H1 (cell line): ENCODE measurements around the gene SLC24A3. TPM values are rescaled to one million over a fixed set of nuclear protein-coding genes. Genes with fewer than 3 reads are reported as not detected.

ENCODE experiments used
- CTCF ChIA-PET: fragments of 300-600 bp; sonication (Branson Sonifier 250); formaldehyde crosslinking; loops from one replicate; lab custom pipeline; 2021; ENCODE audit not compliant: partially characterized antibody; lab: Charles Lee
- POLR2A ChIA-PET: fragments of 300-600 bp; sonication (Branson Sonifier 250); formaldehyde crosslinking; loops from one replicate; lab custom pipeline; 2021; ENCODE audit warnings: inconsistent platforms; ENCODE audit not compliant: partially characterized antibody; lab: Charles Lee
- DNase-seq, 2 experiments: peaks; one replicate each; pipeline versions ENCODE4 v3.0.0 to v3.0.0-alpha.2; 2010 to 2022; ENCODE audit warnings: low spot score in 2 of 2, low read depth in 1 of 2, mixed read lengths in 1 of 2
- FAIRE-seq: peaks from 2 replicates; lab custom pipeline; 2011; peaks lifted over from hg19 to GRCh38; lab: Jason Lieb, UNC
- H2AFZ ChIP-seq: 2 replicates; pipeline ENCODE4 v1.8.1; 2012; ENCODE audit warnings: low read length, inconsistent platforms
- H2AK5ac ChIP-seq: 2 replicates; pipeline ENCODE4 v1.6.1; 2013; ENCODE audit warnings: low read depth, low read length
- H2BK120ac ChIP-seq: replicated peaks from 2 replicates; pipeline ENCODE3; 2013; ENCODE audit warnings: low read depth, low read length, inconsistent platforms
- H2BK12ac ChIP-seq: 2 replicates; pipeline ENCODE4 v1.6.1; 2013; ENCODE audit warnings: low read depth, low read length
- H2BK15ac ChIP-seq: 2 replicates; pipeline ENCODE4 v1.6.1; 2013; ENCODE audit warnings: low read length
- H2BK20ac ChIP-seq: 2 replicates; pipeline ENCODE4 v1.6.1; 2013; ENCODE audit warnings: low read length
- H2BK5ac ChIP-seq: 2 replicates; pipeline ENCODE4 v1.6.1; 2013; ENCODE audit warnings: low read depth, low read length
- H3K14ac ChIP-seq: 2 replicates; pipeline ENCODE4 v1.6.1; 2013; ENCODE audit warnings: inconsistent platforms; ENCODE audit not compliant: insufficient read length
- H3K18ac ChIP-seq: 2 replicates; pipeline ENCODE4 v1.6.1; 2013; ENCODE audit warnings: low read length; ENCODE audit errors: extremely low read depth
- H3K23ac ChIP-seq: 2 replicates; pipeline ENCODE4 v1.6.1; 2013; ENCODE audit warnings: inconsistent platforms; ENCODE audit not compliant: insufficient read length
- H3K23me2 ChIP-seq: 2 replicates; pipeline ENCODE4 v1.6.1; 2013; ENCODE audit warnings: low read depth, low read length
- H3K27ac ChIP-seq: 2 replicates; pipeline ENCODE4 v1.6.1; 2011; ENCODE audit warnings: low read depth, low read length, inconsistent platforms
- H3K27me3 ChIP-seq, 4 experiments: replicated peaks in 1 of 4; 1 replicate in 1 of 4; 2 replicates in 3 of 4; pipeline versions ENCODE4 v1.6.1 to v1.8.1; 2011 to 2013; ENCODE audit warnings: low read length in 3 of 4, mild to moderate bottlenecking in 3 of 4, inconsistent platforms in 2 of 4, mixed read lengths in 2 of 4, moderate library complexity in 1 of 4; ENCODE audit not compliant: control insufficient read depth in 3 of 4, insufficient read depth in 3 of 4; ENCODE audit errors: extremely low read depth in 1 of 4
- H3K36me3 ChIP-seq, 4 experiments: 2 replicates each; pipeline versions ENCODE4 v1.6.1 to v1.8.1; 2011 to 2013; ENCODE audit warnings: mild to moderate bottlenecking in 4 of 4, low read length in 3 of 4, moderate library complexity in 2 of 4, control low read depth in 1 of 4, inconsistent platforms in 1 of 4; ENCODE audit not compliant: insufficient read depth in 4 of 4, control insufficient read depth in 2 of 4
- H3K4ac ChIP-seq: replicated peaks from 2 replicates; pipeline ENCODE3; 2013; ENCODE audit warnings: low read length, low read depth, mixed read lengths, inconsistent platforms; ENCODE audit not compliant: insufficient read length
- H3K4me1 ChIP-seq, 4 experiments: replicated peaks in 1 of 4; 1 replicate in 1 of 4; 2 replicates in 3 of 4; pipeline versions ENCODE4 v1.6.1 to v1.8.1; 2011 to 2013; ENCODE audit warnings: low read length in 3 of 4, inconsistent platforms in 2 of 4, mixed read lengths in 1 of 4; ENCODE audit not compliant: insufficient read depth in 4 of 4, control insufficient read depth in 3 of 4
- H3K4me2 ChIP-seq, 2 experiments: 2 replicates each; pipeline versions ENCODE4 v1.6.1 to v1.8.1; 2011 to 2013; ENCODE audit warnings: low read depth in 2 of 2, low read length in 2 of 2, control low read depth in 1 of 2, inconsistent platforms in 1 of 2, mild to moderate bottlenecking in 1 of 2; ENCODE audit not compliant: insufficient read depth in 1 of 2
- H3K4me3 ChIP-seq, 4 experiments: fragments of 200-600, 300-600 bp in 1 of 4; sonication (generic), shearing (Covaris generic), sonication (Bioruptor Twin) in 1 of 4; 2 replicates each; pipeline versions ENCODE4 v1.5.1 to v1.8.1; 2011 to 2016; ENCODE audit warnings: low read length in 4 of 4, low read depth in 3 of 4, control low read depth in 2 of 4, inconsistent platforms in 2 of 4, mild to moderate bottlenecking in 2 of 4, mixed read lengths in 1 of 4, moderate library complexity in 1 of 4; ENCODE audit not compliant: insufficient read depth in 2 of 4; ENCODE audit errors: extremely low read depth in 1 of 4
- H3K56ac ChIP-seq: replicated peaks from 2 replicates; pipeline ENCODE3; 2013; ENCODE audit warnings: low read depth, mild to moderate bottlenecking, mixed read lengths, low read length, inconsistent platforms; ENCODE audit not compliant: insufficient read length
- H3K79me1 ChIP-seq: 2 replicates; pipeline ENCODE4 v1.6.1; 2013; ENCODE audit warnings: low read depth, low read length, control low read depth
- H3K79me2 ChIP-seq, 2 experiments: 2 replicates each; pipeline versions ENCODE4 v1.6.1 to v1.8.1; 2012 to 2013; ENCODE audit warnings: low read length in 2 of 2, mild to moderate bottlenecking in 2 of 2, inconsistent platforms in 1 of 2; ENCODE audit not compliant: insufficient read depth in 2 of 2, control insufficient read depth in 1 of 2
- H3K9ac ChIP-seq, 4 experiments: replicated peaks in 1 of 4; 1 replicate in 1 of 4; 2 replicates in 3 of 4; pipeline versions ENCODE4 v1.6.1 to v1.8.1; 2011 to 2013; ENCODE audit warnings: low read depth in 3 of 4, low read length in 3 of 4, control low read depth in 2 of 4, mild to moderate bottlenecking in 2 of 4, moderate library complexity in 2 of 4, inconsistent platforms in 1 of 4; ENCODE audit errors: extremely low read depth in 1 of 4
- H3K9me3 ChIP-seq, 2 experiments: 2 replicates each; pipeline versions ENCODE4 v1.6.1 to v1.8.1; 2012 to 2013; ENCODE audit warnings: mild to moderate bottlenecking in 2 of 2, moderate library complexity in 2 of 2, control low read depth in 1 of 2, inconsistent platforms in 1 of 2, low read depth in 1 of 2, low read length in 1 of 2, mixed read lengths in 1 of 2; ENCODE audit not compliant: insufficient read depth in 2 of 2
- H4K20me1 ChIP-seq, 2 experiments: replicated peaks in 1 of 2; 2 replicates each; pipeline versions ENCODE3 to v1.8.1; 2011 to 2013; ENCODE audit warnings: inconsistent platforms in 2 of 2, low read length in 2 of 2, mild to moderate bottlenecking in 1 of 2; ENCODE audit not compliant: insufficient read depth in 2 of 2, control insufficient read depth in 1 of 2
- H4K5ac ChIP-seq: 2 replicates; pipeline ENCODE4 v1.6.1; 2013; ENCODE audit warnings: low read length, low read depth, mixed read lengths, inconsistent platforms; ENCODE audit not compliant: insufficient read length
- H4K8ac ChIP-seq: 2 replicates; pipeline ENCODE4 v1.8.0; 2013; ENCODE audit warnings: mild to moderate bottlenecking, moderate library complexity, low read length, inconsistent platforms; ENCODE audit not compliant: insufficient read depth; ENCODE audit errors: extremely low read depth
- H4K91ac ChIP-seq: replicated peaks from 2 replicates; pipeline ENCODE3; 2013; ENCODE audit warnings: low read length, mixed read lengths, inconsistent platforms; ENCODE audit not compliant: insufficient read length
- CBX5 ChIP-seq: fragments of 300-800, 300-1000 bp; sonication (generic); IDR thresholded peaks from 2 replicates; pipeline ENCODE4 v1.7.1; 2016; ENCODE audit warnings: antibody characterized with exemption, low read length, low read depth
- HDAC2 ChIP-seq, 2 experiments: fragments of 300-600 bp in 1 of 2; sonication (generic) in 1 of 2; IDR thresholded peaks; 2 replicates each; pipeline ENCODE4 v1.6.1; 2011 to 2012; ENCODE audit warnings: low read depth in 2 of 2, low read length in 2 of 2, mild to moderate bottlenecking in 2 of 2, moderate library complexity in 2 of 2, borderline replicate concordance in 1 of 2, inconsistent platforms in 1 of 2
- JUN ChIP-seq: IDR thresholded peaks from 2 replicates; pipeline ENCODE4 v1.6.1; 2011; ENCODE audit warnings: low read depth, mild to moderate bottlenecking, improper control_type of control experiment, low read length
- RAD21 ChIP-seq, 2 experiments: IDR thresholded peaks in 1 of 2; conservative IDR thresholded peaks in 1 of 2; 2 replicates each; pipeline ENCODE4 v1.6.1; 2011; ENCODE audit warnings: low read depth in 2 of 2, low read length in 2 of 2, improper control_type of control experiment in 1 of 2, inconsistent platforms in 1 of 2, mild to moderate bottlenecking in 1 of 2, moderate library complexity in 1 of 2
- WGBS, 2 experiments: shearing (Covaris generic) in 1 of 2; methylation state at CpG; one replicate each; pipeline versions ENCODE4 v1.1.6 to v1.1.7; 2013 to 2015; ENCODE audit warnings: low lambda C conversion rate in 2 of 2, mixed read lengths in 2 of 2, inconsistent platforms in 1 of 2, low coverage in 1 of 2, missing lambda C conversion rate in 1 of 2; ENCODE audit not compliant: insufficient replicate concordance in 2 of 2, insufficient coverage in 1 of 2, insufficient read length in 1 of 2; ENCODE audit errors: extremely low coverage in 1 of 2, missing lambda C conversion rate in 1 of 2; 5-methylcytosine and 5-hydroxymethylcytosine counted together
- polyA plus RNA-seq, 7 experiments: library from polyadenylated mRNA; depleted of rRNA in 3 of 7; stranded (reverse) in 5 of 7; unstranded in 2 of 7; fragments of >200 nt in 5 of 7; fragments of 200-250 nt in 2 of 7; gene quantifications; 1 replicate in 5 of 7; 2 replicates in 1 of 7; 4 replicates in 1 of 7; pipeline versions ENCODE4 v1.2.1 to v1.2.3, GENCODE V29; 2011 to 2013; ENCODE audit warnings: missing spikeins in 2 of 7, mixed read lengths in 2 of 7
- total RNA-seq: library from RNA; stranded (reverse); fragmentation: NEBNext Ultra II Directional; extraction: Animal tissue kit (Norgen Biotek cat#: 25700); gene quantifications from 2 replicates; pipeline ENCODE4 v1.2.1, GENCODE V29; 2021

The SLC24A3 gene
- total and polyA plus RNA-seq, 2 of the 8 experiments (the other 6 are each of a cell fraction or from before 2014, with no cell fraction given) = 4.5 to 6.3 TPM

DNA sequence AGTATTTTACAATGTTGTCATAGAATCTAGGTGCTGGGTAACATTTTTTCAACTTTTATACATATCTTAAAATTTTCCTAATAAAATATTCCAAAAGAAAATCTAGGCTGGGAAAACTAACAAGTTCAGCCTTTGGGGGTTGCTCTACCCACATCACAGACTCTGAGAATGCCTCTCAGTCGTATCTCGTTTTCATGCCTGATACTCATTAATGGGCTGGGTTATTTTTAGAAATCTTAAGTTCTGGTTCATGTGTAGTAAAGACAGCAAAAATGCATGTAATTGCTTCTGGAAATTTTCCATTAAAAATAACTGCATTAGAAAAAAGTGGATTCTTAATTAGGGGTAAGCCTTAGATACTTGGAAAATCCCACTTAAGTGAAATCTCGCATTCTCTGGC lies 149.3 kb downstream of the SLC24A3 start:
- H3K4ac ChIP-seq = no peak overlapping the region
- no peak overlapping the region for H2BK20ac ChIP-seq
- DNase-seq = no peak
- TF ChIP-seq HDAC2 (IDR thresholded peaks at IDR 0.05; ENCODE audit: borderline replicate concordance in 1 of 2, low read depth in 2 of 2, low read length in 2 of 2) (no peak), RAD21 (IDR thresholded peaks at IDR 0.05 in 1 of 2, conservative IDR thresholded peaks at IDR 0.05 in 1 of 2; ENCODE audit: low read depth in 2 of 2, low read length in 2 of 2) (0 out of 4 replicates have a peak, but pooled peaks of 1 of the 2 experiments have one; percentile 1), JUN (no peak), CBX5 (no peak)
- ChIA-PET POLR2A (no interaction called here), CTCF (interaction anchor here (1.1 to 1.8 kb wide), 4 partner anchors 8 to 299 kb away, joined by 3 to 6 read pairs (median 4); no protein-coding TSS in a partner anchor)
- H3K9ac ChIP-seq = no peak overlapping the region
- no peaks in the 10 kb centered on the region; a peak in 1 of 7 replicates for H3K27me3 ChIP-seq
- H2BK12ac ChIP-seq = no peak overlapping the region
- H3K23ac ChIP-seq = no peak overlapping the region
- H3K79me1 ChIP-seq = no peaks in the 10 kb centered on the region
- H2BK15ac ChIP-seq = no peak overlapping the region
- no peaks in the 10 kb centered on the region for H3K9me3 ChIP-seq
- H4K5ac ChIP-seq = no peak overlapping the region
- H3K27ac ChIP-seq = no peak overlapping the region
- no peak overlapping the region for H2BK120ac ChIP-seq
- peaks cover 0 to 3% (median 0%) of the 10 kb centered on the region in 4 experiments; a peak in 1 of 7 replicates for H3K4me1 ChIP-seq
- no peak overlapping the region for H2BK5ac ChIP-seq
- H2AFZ ChIP-seq = no peak overlapping the region
- H3K4me2 ChIP-seq = no peak overlapping the region
- no peak overlapping the region for H3K56ac ChIP-seq
- H3K18ac ChIP-seq = no peak overlapping the region
- H3K4me3 ChIP-seq = no peak overlapping the region
- H4K20me1 ChIP-seq = no peaks in the 10 kb centered on the region
- no peak overlapping the region for H3K14ac ChIP-seq
- FAIRE-seq = no peak
- H3K36me3 ChIP-seq = no peaks in the 10 kb centered on the region
- H4K8ac ChIP-seq = no peak overlapping the region
- 91% methylated on average over 3 of the region's 3 CpGs; no CpG with 5 or more reads in 1 of the 2 experiments for WGBS, 2 experiments
- H2AK5ac ChIP-seq = no peak overlapping the region
- H4K91ac ChIP-seq = no peak overlapping the region
- no peaks in the 10 kb centered on the region for H3K79me2 ChIP-seq
- no peaks in the 10 kb centered on the region for H3K23me2 ChIP-seq
